GM12878 (cell line): ENCODE data around the gene FGR. TPM values are rescaled to one million over a fixed set of nuclear protein-coding genes. Genes with fewer than 3 reads are reported as not detected.

ENCODE experiments used
- ATAC-seq: fragments of 200-7000 bp; cut with Tn5 transposase; 3 replicates; pipeline ENCODE4 v1.9.1; 2020; ENCODE audit warnings: mild to moderate bottlenecking, moderate library complexity
- BruUV-seq: library from RNA; stranded (reverse); fragments of 400-500 nt; replicated peaks from 2 replicates; lab custom pipeline; 2021; lab: Mats Ljungman, UMichigan
- CTCF ChIA-PET: fragments of 300-600 bp; sonication (Branson Sonifier 250); formaldehyde crosslinking; extraction: SDS; loops from one replicate; lab custom pipeline; 2021; ENCODE audit warnings: inconsistent platforms; lab: Yijun Ruan, JAX
- POLR2A ChIA-PET: fragments of 350-600 bp; formaldehyde crosslinking; extraction: SDS; loops from one replicate; lab custom pipeline; 2021; ENCODE audit warnings: inconsistent platforms; lab: Charles Lee
- RAD21 ChIA-PET: fragments of 300-600 bp; sonication (Branson Sonifier 250); formaldehyde crosslinking; loops from one replicate; lab custom pipeline; 2023; ENCODE audit warnings: antibody characterized with exemption; ENCODE audit not compliant: unreplicated experiment; lab: Charles Lee
- SMC1A ChIA-PET: fragments of 300-600 bp; sonication (Branson Sonifier 250); formaldehyde crosslinking; loops from one replicate; lab custom pipeline; 2023; ENCODE audit not compliant: unreplicated experiment, uncharacterized antibody; lab: Charles Lee
- DNase-seq: peaks from one replicate; pipeline ENCODE4 v3.0.0-alpha.2; 2011; ENCODE audit warnings: low read depth, low spot score
- FAIRE-seq: peaks from 3 replicates; lab custom pipeline; 2011; peaks lifted over from hg19 to GRCh38; lab: Jason Lieb, UNC
- H2AFZ ChIP-seq: 2 replicates; pipeline ENCODE4 v1.6.0; 2011; ENCODE audit warnings: low read depth, low read length, control low read depth; ENCODE audit not compliant: control insufficient read depth
- H3K27ac ChIP-seq: 2 replicates; pipeline ENCODE4 v1.5.1; 2011; ENCODE audit warnings: control low read depth; ENCODE audit not compliant: control insufficient read depth, insufficient read depth
- H3K27me3 ChIP-seq, 2 experiments: replicated peaks in 1 of 2; 2 replicates each; pipeline versions ENCODE4 v1.6.0 to v1.6.1; 2011; ENCODE audit warnings: low read length in 1 of 2; ENCODE audit not compliant: control insufficient read depth in 2 of 2, insufficient read depth in 2 of 2
- H3K36me3 ChIP-seq, 2 experiments: 2 replicates each; pipeline ENCODE4 v1.5.1; 2011; ENCODE audit warnings: low read length in 1 of 2; ENCODE audit not compliant: control insufficient read depth in 2 of 2, insufficient read depth in 2 of 2
- H3K4me1 ChIP-seq: 2 replicates; pipeline ENCODE4 v1.6.1; 2011; ENCODE audit warnings: mild to moderate bottlenecking, low read length, moderate library complexity, mixed read lengths; ENCODE audit not compliant: control insufficient read depth, insufficient read depth
- H3K4me2 ChIP-seq: 2 replicates; pipeline ENCODE4 v1.6.0; 2011; ENCODE audit warnings: control low read depth; ENCODE audit not compliant: control insufficient read depth, insufficient read depth
- H3K4me3 ChIP-seq: fragments of 200-600 bp; sonication (generic); 2 replicates; pipeline ENCODE4 v1.5.1; 2016
- H3K79me2 ChIP-seq: 2 replicates; pipeline ENCODE4 v1.6.0; 2011; ENCODE audit warnings: low read length; ENCODE audit not compliant: control insufficient read depth, insufficient read depth
- H3K9ac ChIP-seq: 2 replicates; pipeline ENCODE4 v1.8.0; 2011; ENCODE audit warnings: low read length, control low read depth, mixed read lengths; ENCODE audit not compliant: control insufficient read depth, insufficient read depth
- H3K9me3 ChIP-seq: replicated peaks from 3 replicates; pipeline ENCODE4 v1.5.1; 2011; ENCODE audit warnings: mild to moderate bottlenecking, low read length; ENCODE audit not compliant: control insufficient read depth, insufficient read depth
- H4K20me1 ChIP-seq: 2 replicates; pipeline ENCODE4 v1.6.0; 2011; ENCODE audit not compliant: control insufficient read depth, insufficient read depth
- ASH2L ChIP-seq: fragments of 300-600, 200-600 bp; sonication (generic); IDR thresholded peaks from 2 replicates; pipeline ENCODE4 v1.6.1; 2017; ENCODE audit warnings: low read depth, mild to moderate bottlenecking, borderline replicate concordance
- NFIC ChIP-seq: IDR thresholded peaks from 2 replicates; pipeline ENCODE4 v1.6.1; 2012; ENCODE audit warnings: low read depth, mild to moderate bottlenecking, inconsistent platforms, low read length, moderate library complexity
- NKRF ChIP-seq: fragments of 450-650 bp; conservative IDR thresholded peaks from 2 replicates; pipeline ENCODE4 v1.6.1; 2017; ENCODE audit warnings: mild to moderate bottlenecking, moderate library complexity
- RAD21 ChIP-seq: IDR thresholded peaks from 2 replicates; pipeline ENCODE4 v1.6.1; 2011; ENCODE audit warnings: mild to moderate bottlenecking, low read depth, low read length, moderate library complexity; ENCODE audit not compliant: insufficient read depth
- REST ChIP-seq: IDR thresholded peaks from 2 replicates; pipeline ENCODE4 v1.6.1; 2012; ENCODE audit warnings: mild to moderate bottlenecking, low read depth, low read length
- SMARCA5 ChIP-seq: fragments of 450-650 bp; IDR thresholded peaks from 2 replicates; pipeline ENCODE4 v1.6.1; 2017; ENCODE audit warnings: mild to moderate bottlenecking
- STAT1 ChIP-seq: fragments of 450-650 bp; conservative IDR thresholded peaks from 2 replicates; pipeline ENCODE4 v1.6.1; 2014; ENCODE audit warnings: antibody characterized with exemption, mild to moderate bottlenecking
- ZBTB11 ChIP-seq: fragments of 450-650 bp; formaldehyde crosslinking; IDR thresholded peaks from 2 replicates; pipeline ENCODE4 v1.5.0; 2022; ENCODE audit warnings: mild to moderate bottlenecking, missing genetic modification characterization
- ZNF622 ChIP-seq: fragments of 450-650 bp; IDR thresholded peaks from 2 replicates; pipeline ENCODE4 v1.6.1; 2017; ENCODE audit warnings: mild to moderate bottlenecking, inconsistent platforms
- WGBS: methylation state at CpG from one replicate; pipeline ENCODE4 v1.1.6; 2016; ENCODE audit warnings: low lambda C conversion rate; ENCODE audit not compliant: insufficient replicate concordance, insufficient coverage; ENCODE audit errors: missing lambda C conversion rate; 5-methylcytosine and 5-hydroxymethylcytosine counted together
- in situ Hi-C: fragments of 300-500 bp; cut with MboI; formaldehyde crosslinking; loops from 9 replicates; pipeline ENCODE4 v1.14.3; 2018; ENCODE audit warnings: mixed read lengths
- intact Hi-C: fragments of 100-400 bp; cut with micrococcal nuclease; formaldehyde crosslinking; loops from one replicate; pipeline ENCODE4 v1.14.2; 2022; ENCODE audit not compliant: unreplicated experiment
- polyA plus RNA-seq, 11 experiments: library from polyadenylated mRNA; depleted of rRNA in 4 of 11; unstranded in 6 of 11; stranded (reverse) in 5 of 11; fragments of >200 nt; fragmentation: Nextera tagmentation in 4 of 11; fragmentation: Illumina TruSeq in 1 of 11; extraction: Ambion mirVana in 4 of 11; extraction: Trizol in 1 of 11; gene quantifications; 1 replicate in 1 of 11; 2 replicates in 10 of 11; pipeline versions ENCODE4 v1.2.1 to v1.2.3, GENCODE V29; 2011 to 2016; ENCODE audit warnings: inconsistent platforms in 2 of 11, missing spikeins in 2 of 11, low read depth in 1 of 11
- total RNA-seq, 4 experiments: library from RNA; depleted of rRNA in 3 of 4; stranded (reverse); fragments of >200 nt in 3 of 4; fragmentation: Illumina TruSeq in 1 of 4; extraction: Trizol in 1 of 4; gene quantifications; 2 replicates each; pipeline versions ENCODE4 v1.2.1 to v1.2.3, GENCODE V29; 2013 to 2021

The FGR gene
- total and polyA plus RNA-seq, 10 of the 15 experiments (the other 5 are each of a cell fraction or from before 2014, with no cell fraction given): 10.9 to 193 (median 74.7) TPM

DNA sequence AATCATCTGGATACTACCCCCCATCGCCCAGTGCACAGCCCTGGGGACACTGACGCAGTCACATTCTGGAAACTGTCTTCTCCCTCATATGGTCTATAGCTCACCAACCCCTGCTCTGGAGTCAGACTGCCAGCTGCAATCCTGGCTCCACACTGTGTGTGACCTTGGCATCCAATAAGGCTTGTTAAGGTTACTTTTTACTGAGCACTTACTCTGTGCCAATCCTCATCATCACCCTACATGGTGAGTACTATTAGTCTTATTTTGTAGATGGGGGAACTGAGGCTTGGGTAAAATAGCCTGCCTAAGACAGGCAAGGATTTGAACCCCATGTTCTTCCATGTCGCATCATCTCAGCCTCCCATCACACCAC, 65.9 kb downstream of the FGR start (continued):
- no peak for TF ChIP-seq NKRF

DNA sequence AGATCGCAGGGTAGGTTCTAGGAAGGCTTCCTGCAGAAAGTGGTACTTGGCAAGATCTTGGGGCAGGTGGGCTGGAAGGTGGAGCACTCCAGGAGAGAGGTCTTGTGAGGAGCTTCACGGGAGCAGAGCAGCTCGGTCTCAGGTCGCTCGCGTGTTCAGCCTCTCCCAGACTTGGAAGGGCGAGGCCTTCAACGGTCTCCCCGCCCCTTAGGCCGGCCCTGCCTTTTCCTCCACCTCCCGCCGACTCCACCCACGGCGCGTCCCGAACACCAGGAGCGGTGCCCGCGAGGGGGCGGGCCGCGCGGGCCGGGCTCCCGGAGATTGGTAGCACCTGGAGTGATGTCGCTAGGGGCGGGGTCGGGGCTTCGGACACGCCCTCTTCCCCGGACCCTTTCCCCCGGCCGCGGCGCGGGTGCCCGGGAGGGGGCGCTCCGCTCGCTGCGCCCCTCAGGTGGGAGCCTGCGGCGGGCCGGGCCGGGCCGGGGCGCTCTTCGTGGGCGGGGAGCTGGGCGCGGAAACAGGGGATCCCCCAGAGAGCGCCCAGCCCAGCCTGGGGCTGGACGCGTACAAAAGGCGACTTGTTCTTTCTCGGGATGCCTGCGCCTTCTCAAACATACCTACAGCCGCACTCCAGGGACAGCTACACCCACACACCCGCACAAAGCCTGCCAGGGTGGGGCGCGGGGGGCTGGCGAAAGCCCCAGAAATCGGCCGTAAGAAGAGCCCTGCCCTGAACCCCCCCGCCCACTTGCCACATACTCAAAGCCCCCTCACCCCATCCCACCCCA, 66.5 kb downstream of the FGR start:
- ChIA-PET SMC1A (interaction anchor here (0.5 to 1.4 kb wide), 11 partner anchors 31 to 272 kb away, joined by 3 to 6 read pairs (median 3); no protein-coding TSS in a partner anchor), POLR2A (interaction anchor here (0.6 to 1.8 kb wide), 5 partner anchors 10 to 674 kb away, joined by 3 to 8 read pairs (median 5); no protein-coding TSS in a partner anchor), RAD21 (interaction anchor here (0.6 to 3.0 kb wide), 12 partner anchors 12 to 272 kb away, joined by 3 to 17 read pairs (median 4); partner anchors contain the start of gene AHDC1), CTCF (interaction anchor here (0.6 to 5.8 kb wide), 21 partner anchors 11 to 735 kb away, joined by 3 to 71 read pairs (median 4); partner anchors contain the start of gene AHDC1)
- intact Hi-C loops (loop anchor here (1.0 kb wide), 1 partner anchor 38 kb away; no protein-coding TSS in a partner anchor), in situ Hi-C loops (no loop called here)
- ATAC-seq (peak; percentile 95), DNase-seq (peak; percentile 60), FAIRE-seq (peak; percentile 88)
- H3K36me3 ChIP-seq: no peaks in the 10 kb centered on the region; a peak in 1 of 4 replicates
- peak overlapping the region; percentile 52; the same call in 1 of the 2 replicates for H3K4me3 ChIP-seq
- H3K4me1 ChIP-seq: peaks cover 7% of the 10 kb centered on the region
- WGBS: 6% methylated on average over 48 of the region's 65 CpGs
- no peaks in the 10 kb centered on the region for H3K27me3 ChIP-seq
- H3K79me2 ChIP-seq: no peaks in the 10 kb centered on the region; the same call in none of the 2 replicates
- no peaks in the 10 kb centered on the region; the same call in 1 of the 2 replicates for H4K20me1 ChIP-seq
- H3K27ac ChIP-seq: no peak overlapping the region
- BruUV-seq: no TSS peak
- H2AFZ ChIP-seq: peak overlapping the region; percentile 36
- no peaks in the 10 kb centered on the region for H3K9me3 ChIP-seq
- peak overlapping the region; percentile 90 for H3K4me2 ChIP-seq
- H3K9ac ChIP-seq: no peak overlapping the region
- TF ChIP-seq SMARCA5 (peak; percentile 56; the same call in 1 of the 2 replicates), ASH2L (no peak), REST (no peak), NFIC (no peak), ZBTB11 (CRISPR knock-in tag) (no peak), ZNF622 (no peak), STAT1 (0 out of 2 replicates have a peak, but pooled peaks have one; percentile 77), RAD21 (peak; percentile 46)
